ENCODE measurements around the gene CAMTA1.
"Not testable (repeated sequence)": the region's sequence is repeated elsewhere in the genome, so short reads cannot be mapped to it uniquely, and the experiment has no call there.

CAMTA1 gene

DNA sequence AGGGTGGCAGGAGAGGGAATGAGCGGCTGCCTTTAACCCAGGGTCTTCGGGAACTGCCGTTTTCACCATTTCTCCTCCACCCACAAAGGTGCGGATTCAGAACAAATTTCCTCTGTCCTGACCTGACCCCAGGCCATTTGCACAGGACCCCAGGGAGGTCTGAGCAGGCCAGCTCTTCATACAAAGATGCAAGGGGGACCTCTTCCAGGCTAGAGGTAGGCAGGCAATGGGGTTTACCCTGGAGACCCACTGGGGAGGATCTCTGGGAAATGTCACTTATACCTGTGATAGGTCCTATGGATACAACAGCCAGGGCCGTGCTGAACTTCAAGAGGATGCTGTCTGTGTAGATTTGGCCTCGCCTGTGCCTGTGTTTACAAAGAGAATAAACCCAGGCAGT is 896.1 kb downstream of the CAMTA1 start:
- Mint-ChIP-seq H3K27ac (no peak overlapping the region), H3K36me3 (no peaks in the 10 kb centered on the region), H3K4me1 (no peaks in the 10 kb centered on the region), H3K9me3 (no peaks in the 10 kb centered on the region), H3K4me3 (peak overlapping the region; percentile 68)
- DNase-seq (ENCODE audit: low spot score in 2 of 2) (no peak), ATAC-seq (no peak)

DNA sequence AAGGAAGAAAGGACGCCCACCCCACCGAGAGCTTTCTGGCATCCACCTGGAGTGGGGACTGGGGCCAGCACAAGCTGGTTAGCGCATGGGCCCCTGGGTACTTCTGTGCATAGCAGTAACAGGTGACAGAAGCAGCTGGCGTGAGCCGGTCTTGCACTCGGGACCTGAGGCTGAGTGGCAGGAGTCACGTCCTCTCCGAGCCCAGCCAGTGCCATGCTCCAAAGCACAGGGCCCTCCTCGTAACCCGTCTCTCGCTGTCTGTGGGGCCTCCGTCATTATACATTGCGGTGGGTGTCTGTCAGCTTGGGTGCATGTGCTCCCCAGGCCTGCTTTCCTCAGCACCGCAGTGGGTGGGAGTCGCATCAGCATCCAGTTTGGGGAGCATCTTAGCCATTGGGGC is 898.3 kb downstream of the CAMTA1 start:
- ATAC-seq (no peak), DNase-seq (ENCODE audit: low spot score in 2 of 2) (no peak)
- no peaks in the 10 kb centered on the region for H3K36me3 Mint-ChIP-seq
- H3K9me3 Mint-ChIP-seq = no peaks in the 10 kb centered on the region
- H3K27ac Mint-ChIP-seq = no peak overlapping the region
- no peak overlapping the region for H3K4me3 Mint-ChIP-seq
- H3K4me1 Mint-ChIP-seq = peaks cover 6% of the 10 kb centered on the region

DNA sequence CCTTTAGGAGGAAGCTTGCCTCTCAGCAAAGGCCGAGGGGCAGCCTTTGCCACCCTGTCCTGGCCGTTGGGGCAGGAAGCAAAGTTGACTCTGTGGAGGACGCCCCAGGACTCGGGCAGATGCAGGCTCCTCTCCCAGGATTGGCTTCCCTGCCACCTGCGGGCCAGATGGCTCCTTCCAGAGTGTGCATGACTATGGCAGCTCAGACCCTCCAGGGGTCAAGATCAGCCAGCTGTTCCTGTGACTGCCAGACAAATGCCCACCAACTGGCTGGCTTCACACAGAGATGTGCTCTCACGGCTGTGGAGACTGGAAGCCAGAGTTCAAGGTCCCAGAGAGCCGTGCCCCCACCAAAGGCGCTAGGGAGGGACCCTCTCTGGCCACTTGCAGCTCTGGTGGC is 898.9 kb downstream of the CAMTA1 start:
- Mint-ChIP-seq H3K4me1 (peaks cover 6% of the 10 kb centered on the region), H3K4me3 (no peak overlapping the region), H3K9me3 (no peaks in the 10 kb centered on the region), H3K27ac (no peak overlapping the region), H3K36me3 (no peaks in the 10 kb centered on the region)
- ATAC-seq (no peak), DNase-seq (ENCODE audit: low spot score in 2 of 2) (no peak)

DNA sequence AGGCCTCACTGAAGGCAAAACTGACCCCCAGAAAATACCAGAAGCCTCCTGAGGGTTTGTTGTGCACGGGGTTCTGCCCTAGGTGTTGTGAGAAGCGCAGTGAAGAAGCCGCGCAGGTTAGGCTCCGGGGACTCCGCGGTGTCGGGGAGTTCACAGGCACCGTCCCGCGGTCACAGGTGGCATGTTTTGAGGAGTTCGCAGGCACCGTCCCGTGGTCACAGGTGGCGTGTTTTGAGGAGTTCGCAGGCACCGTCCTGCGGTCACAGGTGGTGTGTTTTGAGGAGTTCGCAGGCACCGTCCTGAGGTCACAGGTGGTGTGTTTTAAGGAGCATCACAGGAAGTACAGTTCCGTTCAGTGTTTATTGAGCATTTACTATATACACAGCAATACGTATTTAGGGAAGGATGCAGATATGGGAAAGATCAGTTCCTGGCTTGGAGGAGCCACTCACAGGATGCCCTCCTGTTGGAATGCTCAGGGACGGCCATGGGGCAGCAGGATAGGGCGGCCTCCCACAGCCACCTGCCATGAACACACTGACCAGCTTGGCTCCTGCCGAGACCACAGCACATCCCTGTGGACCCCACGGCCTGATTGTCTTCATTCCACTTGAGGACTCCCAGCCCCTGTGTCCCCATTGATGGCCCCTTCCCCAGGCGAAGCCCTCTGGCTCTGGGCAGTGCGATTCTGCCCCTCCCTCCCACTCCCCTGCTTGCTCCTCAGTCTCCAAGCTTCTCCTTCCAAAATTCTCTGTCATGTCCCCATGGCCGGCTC is 899.8 kb downstream of the CAMTA1 start:
- no peaks in the 10 kb centered on the region for H3K9me3 Mint-ChIP-seq
- H3K27ac Mint-ChIP-seq = no peak overlapping the region
- DNase-seq (ENCODE audit: low spot score in 2 of 2) = no peak
- no peak for ATAC-seq
- no peak overlapping the region for H3K4me3 Mint-ChIP-seq
- H3K36me3 Mint-ChIP-seq = no peaks in the 10 kb centered on the region
- H3K4me1 Mint-ChIP-seq = peaks cover 6% of the 10 kb centered on the region

DNA sequence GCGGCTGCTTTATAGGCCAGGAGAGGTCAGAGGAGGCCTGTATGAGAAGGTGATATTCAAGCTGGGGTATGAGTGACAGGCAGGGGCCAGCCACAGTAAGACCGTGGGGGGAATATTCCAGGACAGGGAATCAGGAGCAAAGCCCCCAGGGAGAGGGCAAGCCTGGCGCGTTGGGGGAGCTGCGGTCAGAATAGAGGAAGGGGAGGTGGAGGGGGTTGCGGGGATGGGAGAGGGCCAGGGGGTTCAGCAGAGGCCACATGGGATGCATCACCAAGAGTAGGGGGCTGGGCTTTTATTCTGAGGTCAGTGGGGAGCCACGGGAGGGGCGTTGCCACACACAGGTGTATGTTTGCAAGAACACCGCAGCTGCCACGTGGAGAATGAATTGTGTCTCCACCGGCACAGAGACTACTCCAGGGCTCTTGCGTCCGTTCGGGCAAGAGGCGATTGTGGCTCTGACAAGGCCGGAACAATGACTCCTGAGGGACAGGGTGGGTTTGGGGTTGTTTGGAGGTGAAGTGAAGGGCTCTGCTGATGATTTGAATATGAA is 901.1 kb downstream of the CAMTA1 start:
- no peaks in the 10 kb centered on the region for H3K36me3 Mint-ChIP-seq
- H3K4me1 Mint-ChIP-seq = peaks cover 6% of the 10 kb centered on the region
- H3K27ac Mint-ChIP-seq = no peak overlapping the region
- no peak for ATAC-seq
- H3K9me3 Mint-ChIP-seq = no peaks in the 10 kb centered on the region
- H3K4me3 Mint-ChIP-seq = no peak overlapping the region
- no peak for DNase-seq (ENCODE audit: low spot score in 2 of 2)

DNA sequence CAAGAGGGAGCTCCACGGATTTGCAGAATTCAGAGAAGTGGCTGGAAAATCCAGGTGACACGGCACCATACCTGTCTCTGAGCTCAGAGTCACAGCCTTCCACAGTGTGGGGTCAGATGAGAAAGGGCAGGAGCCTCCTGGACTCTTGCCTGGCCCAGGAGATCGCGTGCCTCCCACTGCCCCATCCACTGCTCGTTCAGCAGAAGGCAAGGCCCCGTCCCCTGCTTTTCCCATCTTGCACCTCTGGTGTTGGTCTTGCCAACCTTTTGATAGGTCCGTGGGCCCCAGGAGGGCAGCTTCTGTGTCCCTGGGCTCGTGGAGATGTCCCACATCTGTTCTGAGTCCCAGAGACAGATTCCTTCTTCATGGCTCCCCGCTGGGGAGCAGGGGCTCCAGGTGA is 902.2 kb downstream of the CAMTA1 start:
- Mint-ChIP-seq H3K36me3 (no peaks in the 10 kb centered on the region), H3K27ac (no peak overlapping the region), H3K9me3 (no peaks in the 10 kb centered on the region), H3K4me3 (no peak overlapping the region), H3K4me1 (peaks cover 6% of the 10 kb centered on the region)
- ATAC-seq = no peak
- DNase-seq (ENCODE audit: low spot score in 2 of 2) = no peak

DNA sequence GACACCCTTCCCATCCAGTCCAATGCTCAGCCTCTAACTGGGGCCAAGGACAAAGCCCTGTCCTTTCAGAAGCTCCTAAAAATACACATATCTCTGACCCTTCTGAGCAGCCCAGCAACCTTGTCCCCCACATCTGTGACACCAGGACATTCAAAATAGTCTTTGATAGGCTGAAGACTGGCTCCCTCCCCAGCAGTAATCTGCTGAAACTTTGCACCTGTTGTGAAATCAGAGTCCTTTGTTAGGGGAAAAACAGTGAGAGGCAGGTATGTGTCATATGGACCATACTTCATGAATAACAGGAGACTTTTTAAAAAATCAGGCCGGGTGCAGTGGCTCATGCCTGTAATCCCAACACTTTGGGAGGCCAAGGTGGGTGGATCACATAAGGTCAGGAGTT is 903.4 kb downstream of the CAMTA1 start:
- ATAC-seq (no peak), DNase-seq (ENCODE audit: low spot score in 2 of 2) (no peak)
- Mint-ChIP-seq H3K4me3 (no peak overlapping the region), H3K4me1 (peaks cover 6% of the 10 kb centered on the region), H3K27ac (no peak overlapping the region), H3K9me3 (peaks cover under 1% of the 10 kb centered on the region), H3K36me3 (no peaks in the 10 kb centered on the region)

DNA sequence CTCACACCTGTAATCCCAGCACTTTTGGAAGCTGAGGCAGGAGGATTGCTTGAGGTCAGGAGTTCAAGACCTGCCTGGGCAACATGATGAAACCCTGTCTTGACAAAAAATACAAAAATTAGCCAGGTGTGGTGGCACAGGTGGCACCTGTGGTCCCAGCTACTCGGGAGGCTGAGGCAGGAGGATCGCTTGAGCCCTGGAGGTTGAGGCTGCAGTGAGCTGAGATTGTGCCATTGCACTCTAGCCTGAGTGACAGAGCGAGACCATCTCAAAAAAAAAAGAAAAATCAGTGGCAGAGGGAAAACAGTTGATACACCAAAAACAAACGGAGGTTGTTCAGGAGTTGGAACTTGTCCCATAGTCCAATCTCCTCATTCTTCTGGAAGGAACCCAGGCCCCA is 904.1 kb downstream of the CAMTA1 start:
- not testable (repeated sequence) for H3K4me3 Mint-ChIP-seq; H3K27ac Mint-ChIP-seq; H3K36me3 Mint-ChIP-seq; H3K4me1 Mint-ChIP-seq; H3K9me3 Mint-ChIP-seq; DNase-seq (ENCODE audit: low spot score in 2 of 2); ATAC-seq

DNA sequence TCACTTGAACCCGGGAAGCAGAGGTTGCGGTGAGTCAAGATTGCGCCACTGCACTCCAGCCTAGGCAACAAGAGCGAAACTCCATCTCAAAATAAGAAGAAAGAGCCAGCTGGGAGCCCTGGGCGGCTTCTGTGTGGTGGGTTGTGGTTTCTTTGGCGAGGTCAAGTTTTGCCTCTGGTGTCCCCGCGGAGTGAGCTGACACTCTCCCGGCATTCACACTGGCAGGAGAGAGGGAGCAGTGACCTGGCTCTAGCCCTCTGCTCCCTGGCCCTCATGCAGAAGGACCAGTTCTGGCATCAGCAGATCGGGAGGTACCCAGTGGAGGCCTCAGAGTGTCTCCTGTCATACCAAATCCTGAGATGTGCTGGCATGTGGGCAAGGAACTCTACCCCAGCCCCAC is 904.8 kb downstream of the CAMTA1 start:
- H3K4me3 Mint-ChIP-seq = no peak overlapping the region
- H3K27ac Mint-ChIP-seq = no peak overlapping the region
- H3K9me3 Mint-ChIP-seq = peaks cover 5% of the 10 kb centered on the region
- no peaks in the 10 kb centered on the region for H3K36me3 Mint-ChIP-seq
- DNase-seq (ENCODE audit: low spot score in 2 of 2) = no peak
- peaks cover 6% of the 10 kb centered on the region for H3K4me1 Mint-ChIP-seq
- no peak for ATAC-seq

DNA sequence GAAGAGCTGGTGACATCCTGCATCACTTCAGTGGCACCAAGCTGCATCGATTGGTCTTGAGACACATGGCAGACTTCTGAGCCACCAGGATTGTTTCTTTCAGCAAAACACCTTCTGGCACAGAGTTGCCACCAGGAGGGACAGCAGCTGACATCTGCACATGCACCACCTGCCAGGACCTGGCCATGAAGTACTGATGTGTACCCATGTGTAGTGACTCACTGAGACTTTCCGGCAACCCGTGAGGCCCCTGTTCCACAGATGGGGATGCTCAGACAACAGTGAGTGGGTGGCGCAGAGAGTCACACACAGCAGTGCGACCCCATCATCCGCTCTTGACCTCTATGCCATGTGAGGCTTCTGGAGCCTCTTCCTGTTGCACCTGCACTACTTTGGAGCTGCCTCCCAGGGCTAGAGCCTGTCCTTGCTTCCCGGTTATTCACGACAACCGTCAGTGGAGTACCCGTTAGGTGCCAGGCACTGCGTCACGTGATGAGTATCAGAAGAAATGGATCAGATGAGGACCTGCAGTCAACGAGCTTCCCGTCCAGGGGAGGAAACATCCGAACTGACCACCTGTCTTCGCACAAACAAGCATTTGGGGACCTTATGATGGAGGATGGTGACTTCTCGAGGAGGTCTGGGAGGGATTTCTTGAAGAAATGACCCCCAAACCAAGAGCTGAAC is 905.4 kb downstream of the CAMTA1 start:
- peak; percentile 59 for ATAC-seq
- no peak for DNase-seq (ENCODE audit: low spot score in 2 of 2)
- H3K9me3 Mint-ChIP-seq = peaks cover 5% of the 10 kb centered on the region
- H3K36me3 Mint-ChIP-seq = no peaks in the 10 kb centered on the region
- no peak overlapping the region for H3K4me3 Mint-ChIP-seq
- peaks cover 6% of the 10 kb centered on the region for H3K4me1 Mint-ChIP-seq
- no peak overlapping the region for H3K27ac Mint-ChIP-seq

DNA sequence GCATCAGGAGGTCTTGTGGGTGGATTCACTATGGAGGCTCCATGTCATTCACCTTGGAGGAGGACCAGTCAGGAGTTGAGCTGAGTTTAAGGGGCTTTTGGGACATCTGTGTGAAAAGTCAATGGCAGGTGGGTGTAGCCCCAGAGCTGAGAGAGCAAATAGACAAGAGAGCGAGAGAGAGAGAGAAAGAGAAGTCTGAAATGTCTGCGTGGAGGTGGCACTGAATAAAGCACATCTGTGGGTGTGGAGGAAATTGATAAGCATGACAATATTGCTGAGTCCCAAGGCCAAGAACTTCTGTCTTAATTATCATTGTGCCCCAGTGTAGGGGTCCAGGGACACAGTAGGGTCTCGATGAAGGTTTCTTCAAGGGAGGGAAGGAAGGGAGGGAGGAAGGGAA is 906.3 kb downstream of the CAMTA1 start:
- no peak for DNase-seq (ENCODE audit: low spot score in 2 of 2)
- Mint-ChIP-seq H3K36me3 (no peaks in the 10 kb centered on the region), H3K4me3 (no peak overlapping the region), H3K27ac (no peak overlapping the region), H3K4me1 (peaks cover 6% of the 10 kb centered on the region), H3K9me3 (peaks cover 5% of the 10 kb centered on the region)
- no peak for ATAC-seq

DNA sequence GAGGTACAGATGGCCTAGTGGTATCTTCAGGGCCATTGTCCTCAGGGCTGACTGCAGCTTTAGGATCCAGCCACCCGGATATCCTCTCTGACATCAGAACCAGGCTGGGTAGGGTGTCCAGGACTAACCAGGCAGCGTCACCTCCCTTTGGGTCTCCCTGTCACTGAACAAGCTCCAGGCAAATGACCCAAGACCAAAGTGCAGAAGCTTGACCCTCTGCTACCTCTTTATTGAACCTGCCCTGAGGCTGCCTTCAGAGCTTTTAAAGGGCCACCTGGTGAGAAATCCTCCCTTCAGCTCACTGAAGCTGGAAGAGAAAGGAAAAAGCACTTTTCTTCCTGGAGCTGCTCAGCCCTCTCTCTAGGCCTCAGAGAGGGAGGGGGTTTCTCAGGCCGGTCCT is 906.8 kb downstream of the CAMTA1 start:
- ATAC-seq (no peak), DNase-seq (ENCODE audit: low spot score in 2 of 2) (no peak)
- no peak overlapping the region for H3K27ac Mint-ChIP-seq
- H3K9me3 Mint-ChIP-seq = peaks cover 5% of the 10 kb centered on the region
- H3K36me3 Mint-ChIP-seq = no peaks in the 10 kb centered on the region
- no peak overlapping the region for H3K4me3 Mint-ChIP-seq
- peaks cover 2% of the 10 kb centered on the region for H3K4me1 Mint-ChIP-seq

DNA sequence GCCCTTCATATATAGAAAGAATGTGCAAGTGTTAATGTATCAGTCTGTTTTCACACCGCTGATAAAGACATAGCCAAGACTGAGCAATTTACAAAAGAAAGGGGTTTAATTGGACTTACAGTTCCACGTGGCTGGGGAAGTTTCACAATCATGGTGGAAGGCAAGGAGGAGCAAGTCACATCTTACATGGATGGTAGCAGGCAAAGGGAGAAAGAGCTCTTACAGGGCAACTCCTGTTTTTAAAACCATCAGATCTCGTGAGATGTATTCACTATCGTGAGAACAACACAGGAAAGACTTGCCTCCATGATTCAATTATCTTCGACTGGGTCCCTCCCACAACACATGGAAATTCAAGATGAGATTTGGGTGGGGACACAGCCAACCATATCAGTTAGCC is 907.8 kb downstream of the CAMTA1 start:
- H3K27ac Mint-ChIP-seq; H3K4me3 Mint-ChIP-seq; ATAC-seq; H3K9me3 Mint-ChIP-seq; H3K36me3 Mint-ChIP-seq; H3K4me1 Mint-ChIP-seq; DNase-seq (ENCODE audit: low spot score in 2 of 2): not testable (repeated sequence)

DNA sequence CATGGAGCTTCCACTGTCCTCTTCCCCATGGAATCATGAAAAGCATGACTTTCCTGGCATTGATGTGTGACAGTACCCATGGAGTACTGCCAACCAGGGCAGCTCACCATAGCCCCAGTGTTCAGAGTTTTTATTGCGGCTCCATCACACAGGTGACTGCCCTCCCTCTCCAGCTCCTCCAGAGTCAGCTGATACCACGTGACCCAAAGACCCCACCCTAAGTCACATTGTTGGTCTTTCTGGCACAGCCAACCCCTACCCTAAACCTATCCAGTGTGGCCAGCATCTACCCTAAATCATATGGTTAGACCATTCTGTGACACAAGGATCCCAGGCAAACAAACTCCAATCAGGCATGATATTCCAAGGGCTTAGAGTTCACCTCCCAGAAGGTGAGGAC is 908.4 kb downstream of the CAMTA1 start:
- peaks cover 5% of the 10 kb centered on the region for H3K9me3 Mint-ChIP-seq
- H3K4me3 Mint-ChIP-seq = no peak overlapping the region
- no peak overlapping the region for H3K27ac Mint-ChIP-seq
- DNase-seq (ENCODE audit: low spot score in 2 of 2) = no peak
- no peak for ATAC-seq
- no peaks in the 10 kb centered on the region for H3K36me3 Mint-ChIP-seq
- H3K4me1 Mint-ChIP-seq = peaks cover 2% of the 10 kb centered on the region

DNA sequence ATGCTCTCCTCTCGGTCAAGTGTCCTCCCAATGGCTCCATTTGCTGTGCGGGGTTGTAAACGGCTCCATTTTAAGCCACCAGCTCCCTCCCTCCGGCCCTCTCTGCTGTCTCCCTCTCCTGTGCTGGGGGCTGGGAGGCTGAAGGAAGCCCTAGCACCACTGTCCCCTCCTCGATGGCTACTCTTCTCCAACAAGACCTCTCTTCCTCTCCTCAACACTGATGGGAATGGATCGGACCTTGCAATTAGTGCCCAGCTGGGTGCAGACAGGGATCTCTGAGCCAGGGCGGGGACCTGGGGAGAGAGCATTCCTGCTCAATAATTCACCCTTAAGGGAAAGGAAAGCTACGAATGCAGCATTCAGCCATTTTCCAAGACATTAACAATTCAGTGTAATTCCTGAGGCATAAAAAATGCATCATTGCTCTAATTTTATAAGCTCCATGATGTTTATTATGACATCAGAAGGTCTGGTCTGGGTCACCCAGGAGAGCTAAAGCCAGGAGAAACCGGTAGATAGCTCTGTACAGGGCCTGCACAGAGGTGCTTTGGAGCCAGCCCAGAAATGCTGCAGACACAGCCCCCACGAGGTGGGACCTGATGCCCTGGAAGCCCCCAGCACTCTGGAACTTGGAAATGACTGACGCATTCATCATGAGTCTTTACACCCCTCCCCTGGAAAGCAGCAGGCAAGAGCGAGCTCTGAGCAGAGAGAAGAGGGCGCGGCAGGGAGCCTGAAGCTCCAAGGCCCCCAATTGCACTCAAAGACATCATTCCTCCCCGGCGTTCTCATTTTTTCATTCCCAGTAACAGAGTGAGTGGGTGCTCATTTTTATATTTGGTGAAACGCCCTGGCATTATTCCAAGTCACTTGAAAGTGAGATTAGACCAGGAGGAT is 909.6 kb downstream of the CAMTA1 start:
- no peaks in the 10 kb centered on the region for H3K36me3 Mint-ChIP-seq
- no peak overlapping the region for H3K27ac Mint-ChIP-seq
- peaks cover 14% of the 10 kb centered on the region for H3K4me1 Mint-ChIP-seq
- ATAC-seq = no peak
- no peak overlapping the region for H3K4me3 Mint-ChIP-seq
- H3K9me3 Mint-ChIP-seq = peaks cover 5% of the 10 kb centered on the region
- DNase-seq (ENCODE audit: low spot score in 2 of 2) = no peak
